GM12892 (cell line): ENCODE measurements around the gene KIF19.

Source experiments
- POLR2A ChIP-seq: IDR thresholded peaks from 2 replicates; pipeline ENCODE4 v1.6.1; 2011; ENCODE audit warnings: low read depth, low read length, control low read depth
- POLR2AphosphoS5 ChIP-seq: IDR thresholded peaks from 2 replicates; pipeline ENCODE4 v1.6.1; 2011; ENCODE audit warnings: low read depth, low read length, control low read depth
- TAF1 ChIP-seq: IDR thresholded peaks from 2 replicates; pipeline ENCODE4 v1.6.1; 2011; ENCODE audit warnings: low read depth, mild to moderate bottlenecking, control low read depth, low read length, borderline replicate concordance

GRCh38 chr17:74314877-74315276 is 11.1 kb upstream of the KIF19 start:
- TF ChIP-seq POLR2A (no peak), POLR2AphosphoS5 (no peak), TAF1 (no peak)
